Measurements from ENCODE around the gene ZNF512.
"Not testable (repeated sequence)": the region's sequence is repeated elsewhere in the genome, so short reads cannot be mapped to it uniquely, and the experiment has no call there.

ZNF512 gene

GRCh38 chr2:27583390-27583915 is 611 bp downstream of the ZNF512 start:
- peak; percentile 12 for DNase-seq

- DNase-seq, result no peak
Observed at GRCh38 chr2:27584597-27584996, 1.8 kb downstream of the ZNF512 start.

- DNase-seq, result no peak
Observed at GRCh38 chr2:27587025-27587424, 4.2 kb downstream of the ZNF512 start.

- no peak for DNase-seq
Observed at GRCh38 chr2:27588308-27588707, 5.5 kb downstream of the ZNF512 start.

GRCh38 chr2:27591745-27592144 is 8.9 kb downstream of the ZNF512 start:
- no peak for DNase-seq

- no peak for DNase-seq
Observed at GRCh38 chr2:27593240-27593639, 10.4 kb downstream of the ZNF512 start.

- DNase-seq, result not testable (repeated sequence)
Observed at GRCh38 chr2:27594020-27594703, 11.3 kb downstream of the ZNF512 start.

GRCh38 chr2:27595412-27595811 is 12.6 kb downstream of the ZNF512 start:
- DNase-seq, result not testable (repeated sequence)

- DNase-seq, result peak; percentile 16
Observed at GRCh38 chr2:27596627-27597026, 13.8 kb downstream of the ZNF512 start.

GRCh38 chr2:27606611-27607010 is 23.8 kb downstream of the ZNF512 start:
- no peak for DNase-seq

- no peak for DNase-seq
Observed at GRCh38 chr2:27613985-27614384, 31.1 kb downstream of the ZNF512 start.

GRCh38 chr2:27615316-27615715 is 32.5 kb downstream of the ZNF512 start:
- DNase-seq, result no peak

- DNase-seq, result no peak
Observed at GRCh38 chr2:27621524-27621923, 38.7 kb downstream of the ZNF512 start.

GRCh38 chr2:27622921-27623384 is 40.1 kb downstream of the ZNF512 start:
- DNase-seq, result no peak

- DNase-seq, result no peak
Observed at GRCh38 chr2:27624943-27625342, 42.1 kb downstream of the ZNF512 start.

GRCh38 chr2:27626323-27626722 is 43.5 kb downstream of the ZNF512 start:
- DNase-seq, result not testable (repeated sequence)

- peak; percentile 37 for DNase-seq
Observed at GRCh38 chr2:27626921-27627320, 44.1 kb downstream of the ZNF512 start.

GRCh38 chr2:27627963-27628766 is 45.3 kb downstream of the ZNF512 start:
- peak; percentile 63 for DNase-seq

- DNase-seq, result peak; percentile 98
Observed at GRCh38 chr2:27628767-27629709, 46.2 kb downstream of the ZNF512 start, which contains the start of the genes CCDC121 and GPN1. Gene CCDC121, minus strand, starts transcription at chr2:27629012. Its CDS starts 1,213 bp downstream, at chr2:27627799. Gene GPN1, plus strand, starts transcription at chr2:27629050. Its CDS starts 9 bp downstream, at chr2:27629059.

GRCh38 chr2:27630257-27630656 is 47.4 kb downstream of the ZNF512 start:
- not testable (repeated sequence) for DNase-seq

- DNase-seq, result no peak
Observed at GRCh38 chr2:27634291-27634690, 51.4 kb downstream of the ZNF512 start.

- no peak for DNase-seq
Observed at GRCh38 chr2:27636766-27637165, 53.9 kb downstream of the ZNF512 start.

All from suppressor macrophage treated with lipopolysaccharide for 4 hours (primary cell).